ENCODE measurements around the gene SSH3.

SSH3 gene

DNA sequence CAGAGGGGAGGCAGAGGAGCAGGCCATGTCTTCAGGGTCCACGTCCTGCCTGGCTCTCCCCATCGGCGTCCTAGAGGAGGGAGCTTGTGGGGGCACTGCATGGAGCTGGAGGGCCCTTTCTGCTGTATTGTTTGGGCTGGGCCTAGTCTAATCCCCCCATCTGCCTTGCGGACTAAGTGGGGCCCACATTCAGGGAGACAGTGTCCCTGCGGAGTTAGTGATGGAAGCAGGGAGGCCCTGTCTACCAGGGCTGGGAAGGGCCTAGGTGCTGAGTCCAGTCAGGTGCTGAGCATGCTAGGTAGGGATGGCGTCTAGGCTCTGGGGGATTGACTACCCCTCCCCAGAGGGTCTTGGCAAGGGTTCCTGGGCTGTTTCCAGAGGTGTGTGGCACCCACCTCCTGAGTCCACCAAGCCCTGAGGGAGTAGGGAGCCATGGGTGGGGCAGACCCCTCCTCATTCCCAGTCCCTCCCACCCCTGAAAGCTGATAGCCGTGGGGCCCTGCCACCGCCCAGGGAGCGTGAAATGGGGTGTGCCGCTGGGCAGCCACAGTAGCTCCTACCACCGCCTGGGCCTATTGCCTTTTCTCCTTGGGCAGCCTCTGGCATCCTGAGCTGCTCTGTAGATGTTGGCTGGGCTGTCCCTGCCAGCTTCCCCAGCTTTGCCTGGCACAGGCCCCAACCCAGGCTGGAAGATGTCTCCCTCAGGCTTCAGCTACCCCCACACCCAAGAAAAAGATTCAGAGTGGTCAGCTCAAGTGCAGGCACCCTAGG, 51.9 kb downstream of the SSH3 start:
- no peak overlapping the region for H3K4me3 ChIP-seq (replicated peaks; ENCODE audit: insufficient read depth, low read length)
- TF ChIP-seq, protein P1, sequence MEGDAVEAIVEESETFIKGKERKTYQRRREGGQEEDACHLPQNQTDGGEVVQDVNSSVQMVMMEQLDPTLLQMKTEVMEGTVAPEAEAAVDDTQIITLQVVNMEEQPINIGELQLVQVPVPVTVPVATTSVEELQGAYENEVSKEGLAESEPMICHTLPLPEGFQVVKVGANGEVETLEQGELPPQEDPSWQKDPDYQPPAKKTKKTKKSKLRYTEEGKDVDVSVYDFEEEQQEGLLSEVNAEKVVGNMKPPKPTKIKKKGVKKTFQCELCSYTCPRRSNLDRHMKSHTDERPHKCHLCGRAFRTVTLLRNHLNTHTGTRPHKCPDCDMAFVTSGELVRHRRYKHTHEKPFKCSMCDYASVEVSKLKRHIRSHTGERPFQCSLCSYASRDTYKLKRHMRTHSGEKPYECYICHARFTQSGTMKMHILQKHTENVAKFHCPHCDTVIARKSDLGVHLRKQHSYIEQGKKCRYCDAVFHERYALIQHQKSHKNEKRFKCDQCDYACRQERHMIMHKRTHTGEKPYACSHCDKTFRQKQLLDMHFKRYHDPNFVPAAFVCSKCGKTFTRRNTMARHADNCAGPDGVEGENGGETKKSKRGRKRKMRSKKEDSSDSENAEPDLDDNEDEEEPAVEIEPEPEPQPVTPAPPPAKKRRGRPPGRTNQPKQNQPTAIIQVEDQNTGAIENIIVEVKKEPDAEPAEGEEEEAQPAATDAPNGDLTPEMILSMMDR (IDR thresholded peaks at IDR 0.05; ENCODE audit: insufficient read depth, low read length), result no peak
- no peak for TF ChIP-seq POLR2AphosphoS5 (IDR thresholded peaks at IDR 0.05; ENCODE audit: low read depth)
- no peak for TF ChIP-seq SPI1 (IDR thresholded peaks at IDR 0.05; ENCODE audit: borderline replicate concordance, low read depth)
- TF ChIP-seq GABPA (IDR thresholded peaks at IDR 0.05; ENCODE audit: low read depth), result no peak
- TF ChIP-seq, protein P2, sequence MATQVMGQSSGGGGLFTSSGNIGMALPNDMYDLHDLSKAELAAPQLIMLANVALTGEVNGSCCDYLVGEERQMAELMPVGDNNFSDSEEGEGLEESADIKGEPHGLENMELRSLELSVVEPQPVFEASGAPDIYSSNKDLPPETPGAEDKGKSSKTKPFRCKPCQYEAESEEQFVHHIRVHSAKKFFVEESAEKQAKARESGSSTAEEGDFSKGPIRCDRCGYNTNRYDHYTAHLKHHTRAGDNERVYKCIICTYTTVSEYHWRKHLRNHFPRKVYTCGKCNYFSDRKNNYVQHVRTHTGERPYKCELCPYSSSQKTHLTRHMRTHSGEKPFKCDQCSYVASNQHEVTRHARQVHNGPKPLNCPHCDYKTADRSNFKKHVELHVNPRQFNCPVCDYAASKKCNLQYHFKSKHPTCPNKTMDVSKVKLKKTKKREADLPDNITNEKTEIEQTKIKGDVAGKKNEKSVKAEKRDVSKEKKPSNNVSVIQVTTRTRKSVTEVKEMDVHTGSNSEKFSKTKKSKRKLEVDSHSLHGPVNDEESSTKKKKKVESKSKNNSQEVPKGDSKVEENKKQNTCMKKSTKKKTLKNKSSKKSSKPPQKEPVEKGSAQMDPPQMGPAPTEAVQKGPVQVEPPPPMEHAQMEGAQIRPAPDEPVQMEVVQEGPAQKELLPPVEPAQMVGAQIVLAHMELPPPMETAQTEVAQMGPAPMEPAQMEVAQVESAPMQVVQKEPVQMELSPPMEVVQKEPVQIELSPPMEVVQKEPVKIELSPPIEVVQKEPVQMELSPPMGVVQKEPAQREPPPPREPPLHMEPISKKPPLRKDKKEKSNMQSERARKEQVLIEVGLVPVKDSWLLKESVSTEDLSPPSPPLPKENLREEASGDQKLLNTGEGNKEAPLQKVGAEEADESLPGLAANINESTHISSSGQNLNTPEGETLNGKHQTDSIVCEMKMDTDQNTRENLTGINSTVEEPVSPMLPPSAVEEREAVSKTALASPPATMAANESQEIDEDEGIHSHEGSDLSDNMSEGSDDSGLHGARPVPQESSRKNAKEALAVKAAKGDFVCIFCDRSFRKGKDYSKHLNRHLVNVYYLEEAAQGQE (IDR thresholded peaks at IDR 0.05; ENCODE audit: insufficient replicate concordance, low read depth), result no peak
- DNase-seq (ENCODE audit: low read depth in 1 of 2, low spot score in 1 of 2), result no peak
- peak overlapping the region; percentile 95 for H3K27ac ChIP-seq (replicated peaks)
- H3K27me3 ChIP-seq (ENCODE audit: insufficient read depth, poor library complexity, severe bottlenecking), result no peaks in the 10 kb centered on the region

DNA sequence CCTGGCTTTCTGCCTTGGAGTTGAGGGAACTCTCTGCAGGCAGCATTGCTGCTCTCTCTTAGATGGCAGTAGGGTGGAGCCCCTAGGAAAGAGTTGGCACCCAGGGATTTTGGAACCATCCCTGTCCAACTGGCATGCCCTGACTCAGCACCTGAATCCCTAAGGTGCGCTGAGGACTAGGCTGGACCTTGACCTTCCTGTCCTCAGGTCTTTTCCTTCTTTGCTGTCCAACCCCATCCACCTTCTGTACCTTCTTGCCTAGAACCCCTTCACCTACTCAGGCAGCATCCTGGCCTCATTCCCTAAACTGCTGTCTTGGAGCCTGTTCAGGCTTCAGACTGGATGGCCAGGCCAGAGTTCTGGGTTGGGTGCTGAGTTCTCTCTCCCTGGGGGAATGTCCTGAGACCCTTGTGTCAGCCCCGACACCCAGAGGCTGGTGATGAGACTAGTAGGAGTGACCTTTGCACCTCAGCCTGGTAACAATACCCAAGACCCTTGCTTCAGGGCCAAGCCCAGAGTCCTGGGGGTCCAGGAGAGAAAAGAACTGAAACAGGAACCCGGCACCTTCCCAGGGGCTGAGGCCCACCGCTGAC, 52.6 kb downstream of the SSH3 start:
- no peaks in the 10 kb centered on the region for H3K27me3 ChIP-seq (ENCODE audit: insufficient read depth, poor library complexity, severe bottlenecking)
- TF ChIP-seq, protein P1 (IDR thresholded peaks at IDR 0.05; ENCODE audit: insufficient read depth, low read length), result no peak
- H3K4me3 ChIP-seq (replicated peaks; ENCODE audit: insufficient read depth, low read length), result no peak overlapping the region
- peak overlapping the region; percentile 21; the same call in 1 of the 2 replicates for H3K27ac ChIP-seq (replicated peaks)
- no peak for DNase-seq (ENCODE audit: low read depth in 1 of 2, low spot score in 1 of 2)

DNA sequence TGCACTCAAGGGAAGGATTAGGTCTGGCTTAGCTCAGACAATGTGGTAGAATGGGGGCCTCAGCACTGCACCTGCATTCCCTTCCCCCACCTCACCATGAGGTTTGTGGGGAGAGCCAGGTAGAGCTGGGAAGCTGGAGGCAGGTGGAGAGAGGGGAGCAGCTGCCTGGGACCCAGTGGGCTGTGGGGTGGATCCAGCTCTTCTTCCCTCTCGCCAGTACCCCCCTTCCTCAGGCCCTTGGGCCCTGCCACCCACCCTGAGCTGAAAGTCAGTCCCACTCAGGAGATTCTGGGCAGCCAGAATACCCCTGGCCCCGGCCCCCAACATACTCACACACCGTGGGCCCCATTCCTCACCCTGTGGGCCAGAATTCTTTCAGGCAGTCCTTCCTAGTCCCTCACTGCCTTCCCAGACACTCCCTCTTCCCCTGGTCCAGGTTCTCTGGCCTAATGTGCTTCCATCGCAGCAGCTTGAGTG, 53.1 kb downstream of the SSH3 start:
- DNase-seq (ENCODE audit: low read depth in 1 of 2, low spot score in 1 of 2), result no peak
- TF ChIP-seq POLR2AphosphoS5 (IDR thresholded peaks at IDR 0.05; ENCODE audit: low read depth) (no peak), GABPA (IDR thresholded peaks at IDR 0.05; ENCODE audit: low read depth) (no peak), SPI1 (IDR thresholded peaks at IDR 0.05; ENCODE audit: borderline replicate concordance, low read depth) (no peak)
- TF ChIP-seq, protein P2 (IDR thresholded peaks at IDR 0.05; ENCODE audit: insufficient replicate concordance, low read depth), result no peak
- TF ChIP-seq, protein P1 (IDR thresholded peaks at IDR 0.05; ENCODE audit: insufficient read depth, low read length), result no peak
- no peaks in the 10 kb centered on the region for H3K27me3 ChIP-seq (ENCODE audit: insufficient read depth, poor library complexity, severe bottlenecking)
- H3K27ac ChIP-seq (replicated peaks), result peak overlapping the region; percentile 84
- no peak overlapping the region for H3K4me3 ChIP-seq (replicated peaks; ENCODE audit: insufficient read depth, low read length)

Data from HL-60 (cell line).